T-helper 9 cell (primary cell): ENCODE results near the gene TSHB.

ENCODE experiments used
- DNase-seq: peaks from one replicate; pipeline ENCODE4 v3.0.0-alpha.2; 2020

The TSHB gene

GRCh38 chr1:115060501-115060900 is 30.9 kb downstream of the TSHB start:
- no peak for DNase-seq

GRCh38 chr1:115062542-115063004 is 32.9 kb downstream of the TSHB start:
- DNase-seq: peak; percentile 91

- peak; percentile 12 for DNase-seq
Measured at GRCh38 chr1:115063228-115063901, 33.7 kb downstream of the TSHB start.

- no peak for DNase-seq
Measured at GRCh38 chr1:115064461-115064860, 34.8 kb downstream of the TSHB start.

GRCh38 chr1:115065021-115065420 is 35.4 kb downstream of the TSHB start:
- no peak for DNase-seq

GRCh38 chr1:115067161-115067859 is 37.7 kb downstream of the TSHB start:
- DNase-seq: no peak

GRCh38 chr1:115068826-115069585 is 39.4 kb downstream of the TSHB start:
- no peak for DNase-seq

GRCh38 chr1:115069659-115070308 is 40.2 kb downstream of the TSHB start:
- no peak for DNase-seq

- no peak for DNase-seq
Measured at GRCh38 chr1:115071012-115071664, 41.5 kb downstream of the TSHB start.

- no peak for DNase-seq
Measured at GRCh38 chr1:115073298-115074087, 43.9 kb downstream of the TSHB start.

GRCh38 chr1:115074839-115075534 is 45.4 kb downstream of the TSHB start:
- DNase-seq: no peak

GRCh38 chr1:115076384-115076915 is 46.8 kb downstream of the TSHB start:
- no peak for DNase-seq

- no peak for DNase-seq
Measured at GRCh38 chr1:115077286-115077983, 47.8 kb downstream of the TSHB start.

GRCh38 chr1:115077984-115078330 is 48.3 kb downstream of the TSHB start:
- no peak for DNase-seq

- no peak for DNase-seq
Measured at GRCh38 chr1:115078708-115079107, 49.1 kb downstream of the TSHB start.

GRCh38 chr1:115082949-115083348 is 53.3 kb downstream of the TSHB start:
- no peak for DNase-seq
